SK-N-SH (cell line): ENCODE measurements around the gene BACE2. TPM values are rescaled to one million over a fixed set of nuclear protein-coding genes. Genes with fewer than 3 reads are reported as not detected.

ENCODE experiments used
- CTCF ChIA-PET: fragments of 300-600, 350-600 bp; formaldehyde crosslinking; extraction: SDS; loops from one replicate; lab custom pipeline; 2021; lab: Yijun Ruan, JAX
- POLR2A ChIA-PET: fragments of 350-600 bp; sonication (Branson Sonifier 250); formaldehyde crosslinking; extraction: SDS; loops from one replicate; lab custom pipeline; 2020; ENCODE audit warnings: antibody characterized with exemption, inconsistent platforms; lab: Yijun Ruan, JAX
- DNase-seq: peaks from one replicate; pipeline ENCODE4 v3.0.0; 2012
- H2AFZ ChIP-seq: fragments of 200-600 bp; sonication (generic); 2 replicates; pipeline ENCODE4 v1.8.1; 2016; ENCODE audit warnings: antibody characterized with exemption, mild to moderate bottlenecking, low read depth
- H3F3A ChIP-seq: fragments of 200-600 bp; sonication (generic); replicated peaks from 2 replicates; pipeline ENCODE3; 2016; ENCODE audit warnings: antibody characterized with exemption, mild to moderate bottlenecking; ENCODE audit not compliant: insufficient read depth
- H3K27ac ChIP-seq, 2 experiments: fragments of 200-500 bp in 1 of 2; fragments of 200-600 bp in 1 of 2; sonication (Bioruptor generic) in 1 of 2; sonication (generic), shearing (Covaris generic) in 1 of 2; 2 replicates each; pipeline versions ENCODE4 v1.5.1 to v1.6.1; 2014 to 2016; ENCODE audit warnings: low read depth in 2 of 2, inconsistent platforms in 1 of 2, low read length in 1 of 2, mild to moderate bottlenecking in 1 of 2, mixed read lengths in 1 of 2
- H3K27me3 ChIP-seq: fragments of 200-600 bp; sonication (generic), shearing (Covaris generic); 2 replicates; pipeline ENCODE4 v1.6.1; 2016; ENCODE audit warnings: mixed run types; ENCODE audit not compliant: insufficient read depth
- H3K36me3 ChIP-seq, 2 experiments: fragments of 200-500 bp in 1 of 2; fragments of 200-600 bp in 1 of 2; sonication (Bioruptor generic) in 1 of 2; sonication (generic) in 1 of 2; replicated peaks in 1 of 2; 2 replicates each; pipeline versions ENCODE3 to v1.5.1; 2014 to 2016; ENCODE audit warnings: low read length in 1 of 2, mild to moderate bottlenecking in 1 of 2; ENCODE audit not compliant: insufficient read depth in 2 of 2, control insufficient read depth in 1 of 2
- H3K4me1 ChIP-seq, 2 experiments: fragments of 200-500 bp in 1 of 2; fragments of 200-600 bp in 1 of 2; sonication (Bioruptor generic) in 1 of 2; sonication (generic), shearing (Covaris generic) in 1 of 2; 2 replicates each; pipeline versions ENCODE4 v1.5.1 to v1.6.1; 2014 to 2016; ENCODE audit warnings: low read depth in 1 of 2, low read length in 1 of 2, mixed run types in 1 of 2; ENCODE audit not compliant: insufficient read depth in 2 of 2, control insufficient read depth in 1 of 2
- H3K4me2 ChIP-seq: fragments of 200-600 bp; sonication (generic), shearing (Covaris generic); 2 replicates; pipeline ENCODE4 v1.6.1; 2017; ENCODE audit warnings: mixed run types
- H3K4me3 ChIP-seq, 2 experiments: fragments of 200-500 bp in 1 of 2; fragments of 200-600 bp in 1 of 2; sonication (Bioruptor generic) in 1 of 2; sonication (generic), shearing (Covaris generic) in 1 of 2; 2 replicates each; pipeline versions ENCODE4 v1.5.1 to v1.8.1; 2014 to 2016; ENCODE audit warnings: low read depth in 2 of 2, inconsistent platforms in 1 of 2, low read length in 1 of 2, mild to moderate bottlenecking in 1 of 2, mixed read lengths in 1 of 2, moderate library complexity in 1 of 2
- H3K79me2 ChIP-seq: fragments of 200-600 bp; sonication (generic); 2 replicates; pipeline ENCODE4 v1.8.1; 2017; ENCODE audit warnings: mild to moderate bottlenecking; ENCODE audit not compliant: insufficient read depth
- H3K9ac ChIP-seq: fragments of 200-600 bp; sonication (generic); 2 replicates; pipeline ENCODE4 v1.6.1; 2017; ENCODE audit warnings: mixed run types
- H3K9me2 ChIP-seq: fragments of 200-600 bp; sonication (generic); 2 replicates; pipeline ENCODE4 v1.6.1; 2017; ENCODE audit warnings: mixed run types
- H3K9me3 ChIP-seq: fragments of 200-600 bp; sonication (generic); 2 replicates; pipeline ENCODE4 v1.6.1; 2017; ENCODE audit warnings: mixed run types, mild to moderate bottlenecking, moderate library complexity
- H4K20me1 ChIP-seq: fragments of 200-600 bp; sonication (generic); 2 replicates; pipeline ENCODE4 v1.6.1; 2017; ENCODE audit warnings: mild to moderate bottlenecking, mixed run types; ENCODE audit not compliant: insufficient read depth
- FOXJ3 ChIP-seq: sonication (generic); formaldehyde crosslinking; IDR thresholded peaks from 2 replicates; pipeline ENCODE4 v1.5.1; 2020; ENCODE audit warnings: mild to moderate bottlenecking, missing genetic modification reagents
- FOXM1 ChIP-seq: IDR thresholded peaks from 2 replicates; pipeline ENCODE4 v1.4.0; 2012; ENCODE audit warnings: low read depth, mild to moderate bottlenecking
- GABPA ChIP-seq: IDR thresholded peaks from 2 replicates; pipeline ENCODE4 v1.4.0; 2012; ENCODE audit warnings: low read depth, mild to moderate bottlenecking
- GATA2 ChIP-seq: sonication (generic); formaldehyde crosslinking; IDR thresholded peaks from 2 replicates; pipeline ENCODE4 v1.5.0; 2020; ENCODE audit warnings: mild to moderate bottlenecking, missing genetic modification reagents
- MEF2A ChIP-seq: IDR thresholded peaks from 2 replicates; pipeline ENCODE4 v1.4.0; 2012; ENCODE audit warnings: low read depth, borderline replicate concordance
- POLR2AphosphoS5 ChIP-seq: IDR thresholded peaks from 2 replicates; pipeline ENCODE4 v1.6.1; 2012; ENCODE audit warnings: low read depth, low read length
- RAD21 ChIP-seq: IDR thresholded peaks from 2 replicates; pipeline ENCODE4 v1.6.1; 2012; ENCODE audit warnings: mild to moderate bottlenecking, low read length
- RFX5 ChIP-seq: IDR thresholded peaks from 2 replicates; pipeline ENCODE4 v1.6.1; 2012; ENCODE audit warnings: mild to moderate bottlenecking, improper control_type of control experiment, low read length
- SIN3A ChIP-seq: IDR thresholded peaks from 2 replicates; pipeline ENCODE4 v1.6.1; 2012; ENCODE audit warnings: low read depth, mild to moderate bottlenecking, low read length, moderate library complexity, borderline replicate concordance
- TAF1 ChIP-seq: IDR thresholded peaks from 2 replicates; pipeline ENCODE4 v1.6.1; 2012; ENCODE audit warnings: low read depth, mild to moderate bottlenecking, low read length, moderate library complexity, borderline replicate concordance
- TCF12 ChIP-seq: IDR thresholded peaks from 2 replicates; pipeline ENCODE4 v1.4.0; 2012
- YY1 ChIP-seq: IDR thresholded peaks from 2 replicates; pipeline ENCODE4 v1.4.0; 2012; ENCODE audit warnings: low read depth, mild to moderate bottlenecking
- WGBS: methylation state at CpG from one replicate; pipeline ENCODE4 v1.1.6; 2017; ENCODE audit warnings: low lambda C conversion rate; 5-methylcytosine and 5-hydroxymethylcytosine counted together
- polyA plus RNA-seq, 3 experiments: library from polyadenylated mRNA; depleted of rRNA; stranded (reverse); fragments of >200 nt; gene quantifications; 2 replicates each; pipeline ENCODE4 v1.2.3, GENCODE V29; 2012
- TF ChIP-seq, protein P1 (sequence below): fragments of 150-350 bp; IDR thresholded peaks from 2 replicates; pipeline ENCODE4 v1.6.1; 2016; ENCODE audit warnings: mild to moderate bottlenecking, low read depth, low read length
- TF ChIP-seq, protein P2 (sequence below): fragments of 150-350 bp; IDR thresholded peaks from 2 replicates; pipeline ENCODE4 v1.6.1; 2017; ENCODE audit warnings: antibody characterized with exemption, low read length, low read depth, borderline replicate concordance
- TF ChIP-seq, protein P3 (sequence below): IDR thresholded peaks from 2 replicates; pipeline ENCODE4 v1.4.0; 2012; ENCODE audit warnings: low read depth
- TF ChIP-seq, protein P4 (sequence below): fragments of 200-600 bp; sonication (generic); IDR thresholded peaks from 2 replicates; pipeline ENCODE4 v1.6.1; 2017; ENCODE audit warnings: antibody characterized with exemption, mild to moderate bottlenecking, moderate library complexity

BACE2 gene
- polyA plus RNA-seq, 1 of the 3 experiments (the other 2 are of a cell fraction) = 23.4 TPM

DNA sequence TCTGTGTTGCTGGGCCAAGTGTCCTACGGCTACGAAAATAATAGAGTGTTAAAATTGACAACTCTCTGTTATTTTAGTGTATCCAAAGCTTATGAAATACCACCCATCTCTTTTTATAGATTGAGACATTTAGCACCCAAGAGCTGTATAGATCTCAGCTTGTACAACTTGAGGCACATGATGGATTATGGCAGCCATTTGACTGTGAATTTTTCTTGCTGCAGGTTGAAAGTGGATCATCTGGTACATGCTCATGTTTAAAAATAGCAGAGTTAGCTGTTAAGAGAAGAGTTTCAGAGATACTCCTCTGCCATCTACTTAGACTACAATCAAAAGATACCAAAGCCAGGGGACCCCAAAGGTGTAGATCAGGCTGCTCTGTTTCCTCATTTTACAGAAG is 99.4 kb downstream of the BACE2 start (continued):
- TF ChIP-seq, protein P1, sequence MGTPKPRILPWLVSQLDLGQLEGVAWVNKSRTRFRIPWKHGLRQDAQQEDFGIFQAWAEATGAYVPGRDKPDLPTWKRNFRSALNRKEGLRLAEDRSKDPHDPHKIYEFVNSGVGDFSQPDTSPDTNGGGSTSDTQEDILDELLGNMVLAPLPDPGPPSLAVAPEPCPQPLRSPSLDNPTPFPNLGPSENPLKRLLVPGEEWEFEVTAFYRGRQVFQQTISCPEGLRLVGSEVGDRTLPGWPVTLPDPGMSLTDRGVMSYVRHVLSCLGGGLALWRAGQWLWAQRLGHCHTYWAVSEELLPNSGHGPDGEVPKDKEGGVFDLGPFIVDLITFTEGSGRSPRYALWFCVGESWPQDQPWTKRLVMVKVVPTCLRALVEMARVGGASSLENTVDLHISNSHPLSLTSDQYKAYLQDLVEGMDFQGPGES = no peak
- no peak for TF ChIP-seq YY1
- TF ChIP-seq POLR2AphosphoS5 = no peak
- no peak for TF ChIP-seq FOXM1
- TF ChIP-seq, all 33 proteins: peak for 0

DNA sequence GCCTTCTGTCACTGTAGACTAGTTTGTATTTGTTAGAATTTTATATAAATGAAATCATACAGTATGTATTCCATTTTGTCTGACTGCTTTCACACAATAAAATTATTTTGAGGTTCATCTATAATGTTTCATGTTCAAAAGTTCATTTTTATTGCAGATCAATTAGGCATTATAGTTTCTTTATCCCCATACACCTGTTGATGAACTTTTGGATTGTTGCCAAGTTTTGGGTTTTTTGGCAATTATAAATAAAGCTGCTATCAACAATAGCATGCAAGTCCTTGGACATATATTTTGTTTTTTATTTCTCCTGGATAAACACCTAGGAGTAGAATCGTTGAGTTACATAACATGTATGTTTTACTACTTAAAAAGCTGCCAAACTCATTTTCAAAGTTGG is 101.6 kb downstream of the BACE2 start:
- ChIA-PET CTCF (interaction anchor here (4.8 kb wide), 1 partner anchor 13 kb away, joined by 30 read pairs; no protein-coding TSS in a partner anchor), POLR2A (no interaction called here)

DNA sequence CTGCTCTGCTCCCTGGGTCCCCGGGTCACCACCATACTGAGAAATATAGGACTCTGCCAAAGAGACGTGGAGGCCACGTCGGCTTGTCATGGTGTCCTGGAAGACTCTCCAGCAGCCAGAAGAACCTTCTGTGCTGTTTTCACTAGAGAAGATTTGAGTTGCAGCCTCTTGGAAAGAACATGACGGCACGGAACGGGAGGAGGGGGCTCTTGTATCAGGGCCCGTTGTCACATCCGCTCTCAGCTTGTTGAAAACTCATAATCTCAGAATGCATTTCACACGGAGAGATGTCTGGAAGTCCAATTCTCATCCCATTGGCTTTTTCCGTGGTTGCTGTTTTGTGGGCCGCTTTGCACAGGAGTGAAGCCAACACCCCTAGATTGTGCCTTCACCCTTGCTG is 109.2 kb downstream of the BACE2 start:
- Histone ChIP-seq H3K4me1 (no peaks in the 10 kb centered on the region), H3K4me3 (no peak overlapping the region), H3K9ac (no peak overlapping the region), H3K36me3 (no peaks in the 10 kb centered on the region), H3K9me2 (no peaks in the 10 kb centered on the region), H3K27ac (no peak overlapping the region), H3K27me3 (0 out of 2 replicates have a peak, but pooled peaks cover 15% of the 10 kb centered on the region), H3K4me2 (no peak overlapping the region), H3F3A (no peaks in the 10 kb centered on the region), H3K79me2 (no peaks in the 10 kb centered on the region), H2AFZ (no peak overlapping the region), H3K9me3 (no peaks in the 10 kb centered on the region; the same call in 1 of the 2 replicates), H4K20me1 (no peaks in the 10 kb centered on the region)
- ChIA-PET POLR2A (no interaction called here), CTCF (no interaction called here)
- DNase-seq = no peak
- WGBS = 67% methylated on average over 12 of the region's 12 CpGs
- TF ChIP-seq MEF2A (no peak), GABPA (no peak), SIN3A (no peak), RFX5 (no peak), POLR2AphosphoS5 (no peak), RAD21 (no peak), FOXJ3 (CRISPR knock-in tag) (no peak), YY1 (no peak), TCF12 (no peak), TAF1 (no peak)
- TF ChIP-seq, protein P2, sequence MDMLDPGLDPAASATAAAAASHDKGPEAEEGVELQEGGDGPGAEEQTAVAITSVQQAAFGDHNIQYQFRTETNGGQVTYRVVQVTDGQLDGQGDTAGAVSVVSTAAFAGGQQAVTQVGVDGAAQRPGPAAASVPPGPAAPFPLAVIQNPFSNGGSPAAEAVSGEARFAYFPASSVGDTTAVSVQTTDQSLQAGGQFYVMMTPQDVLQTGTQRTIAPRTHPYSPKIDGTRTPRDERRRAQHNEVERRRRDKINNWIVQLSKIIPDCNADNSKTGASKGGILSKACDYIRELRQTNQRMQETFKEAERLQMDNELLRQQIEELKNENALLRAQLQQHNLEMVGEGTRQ = no peak
- TF ChIP-seq, protein P3, sequence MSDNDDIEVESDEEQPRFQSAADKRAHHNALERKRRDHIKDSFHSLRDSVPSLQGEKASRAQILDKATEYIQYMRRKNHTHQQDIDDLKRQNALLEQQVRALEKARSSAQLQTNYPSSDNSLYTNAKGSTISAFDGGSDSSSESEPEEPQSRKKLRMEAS = no peak
- TF ChIP-seq, protein P1 = no peak
- TF ChIP-seq, protein P4, sequence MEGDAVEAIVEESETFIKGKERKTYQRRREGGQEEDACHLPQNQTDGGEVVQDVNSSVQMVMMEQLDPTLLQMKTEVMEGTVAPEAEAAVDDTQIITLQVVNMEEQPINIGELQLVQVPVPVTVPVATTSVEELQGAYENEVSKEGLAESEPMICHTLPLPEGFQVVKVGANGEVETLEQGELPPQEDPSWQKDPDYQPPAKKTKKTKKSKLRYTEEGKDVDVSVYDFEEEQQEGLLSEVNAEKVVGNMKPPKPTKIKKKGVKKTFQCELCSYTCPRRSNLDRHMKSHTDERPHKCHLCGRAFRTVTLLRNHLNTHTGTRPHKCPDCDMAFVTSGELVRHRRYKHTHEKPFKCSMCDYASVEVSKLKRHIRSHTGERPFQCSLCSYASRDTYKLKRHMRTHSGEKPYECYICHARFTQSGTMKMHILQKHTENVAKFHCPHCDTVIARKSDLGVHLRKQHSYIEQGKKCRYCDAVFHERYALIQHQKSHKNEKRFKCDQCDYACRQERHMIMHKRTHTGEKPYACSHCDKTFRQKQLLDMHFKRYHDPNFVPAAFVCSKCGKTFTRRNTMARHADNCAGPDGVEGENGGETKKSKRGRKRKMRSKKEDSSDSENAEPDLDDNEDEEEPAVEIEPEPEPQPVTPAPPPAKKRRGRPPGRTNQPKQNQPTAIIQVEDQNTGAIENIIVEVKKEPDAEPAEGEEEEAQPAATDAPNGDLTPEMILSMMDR = no peak

More for the DNA sequence above, 101.6 kb downstream of the BACE2 start:
- Histone ChIP-seq H2AFZ (no peak overlapping the region), H3K79me2 (no peaks in the 10 kb centered on the region), H3F3A (no peaks in the 10 kb centered on the region), H3K27me3 (no peaks in the 10 kb centered on the region), H3K4me3 (no peak overlapping the region), H3K27ac (no peak overlapping the region), H3K9me2 (no peaks in the 10 kb centered on the region)
- WGBS = 3% methylated on average over 1 of the region's 1 CpG
- TF ChIP-seq GABPA (no peak), GATA2 (CRISPR knock-in tag) (no peak), FOXJ3 (CRISPR knock-in tag) (no peak)
- TF ChIP-seq, all 33 proteins: peak for 0
- H3K4me2 ChIP-seq = no peak overlapping the region
- H3K4me1 ChIP-seq = no peaks in the 10 kb centered on the region
- H3K9me3 ChIP-seq = no peaks in the 10 kb centered on the region; the same call in 1 of the 2 replicates
- no peaks in the 10 kb centered on the region for H4K20me1 ChIP-seq
- H3K36me3 ChIP-seq = no peaks in the 10 kb centered on the region
- no peak for DNase-seq
- H3K9ac ChIP-seq = no peak overlapping the region
